K562 treated with DMSO at 1 percent for 24 hours (cell line): Measurements from ENCODE around the gene CRYL1. TPM values are rescaled to one million over a fixed set of nuclear protein-coding genes. Genes with fewer than 3 reads are reported as not detected.

Experiments used
- total RNA-seq: library from RNA; unstranded; fragments of 300-600 nt; gene quantifications from 2 replicates; pipeline ENCODE4 v1.2.3, GENCODE V29; 2022; ENCODE audit warnings: low read depth; ENCODE audit not compliant: insufficient read depth

Gene CRYL1
- 17.6 and 19.5 TPM in 2 replicates for total RNA-seq

GRCh38 chr13:20525601-20526544 is at the start of gene CRYL1:
TSS of gene CRYL1 (minus strand) at chr13:20525857. CDS start at chr13:20525794, 63 bp downstream.

GRCh38 chr13:20566898-20567874 is 41.5 kb upstream of the CRYL1 start, which contains the start of gene IFT88:
TSS of gene IFT88 (plus strand) at chr13:20567157. CDS start at chr13:20574386, 7,229 bp downstream.

Other genes starting within 250 kb of the CRYL1 start
- 3.7 and 4.0 TPM in 2 replicates for gene IFT88, start 41.3 kb upstream of the CRYL1 start, total RNA-seq
- gene IL17D, start 177.8 kb upstream of the CRYL1 start, total RNA-seq, result 0.46 TPM in 1 of 2 replicates, not detected in the other
- 2.4 and 4.1 TPM in 2 replicates for gene EEF1AKMT1, start 248.1 kb upstream of the CRYL1 start, total RNA-seq